ENCODE measurements around the gene OR10H4.

- TF ChIP-seq ZNF70 (CRISPR knock-in tag; IDR thresholded peaks at IDR 0.05) (no peak), ISL1 (CRISPR knock-in tag; IDR thresholded peaks at IDR 0.05) (no peak), RARB (CRISPR knock-in tag; IDR thresholded peaks at IDR 0.05) (no peak), ARNTL (CRISPR knock-in tag; IDR thresholded peaks at IDR 0.05; ENCODE audit: borderline replicate concordance, low read depth) (no peak), PATZ1 (CRISPR knock-in tag; IDR thresholded peaks at IDR 0.05; ENCODE audit: borderline replicate concordance) (no peak), ZFP3 (CRISPR knock-in tag; IDR thresholded peaks at IDR 0.05) (no peak), CSDC2 (CRISPR knock-in tag; IDR thresholded peaks at IDR 0.05) (no peak), CSRNP3 (CRISPR knock-in tag; IDR thresholded peaks at IDR 0.05) (no peak), TOX (CRISPR knock-in tag; IDR thresholded peaks at IDR 0.05; ENCODE audit: borderline replicate concordance) (no peak)
- TF ChIP-seq, protein P1, sequence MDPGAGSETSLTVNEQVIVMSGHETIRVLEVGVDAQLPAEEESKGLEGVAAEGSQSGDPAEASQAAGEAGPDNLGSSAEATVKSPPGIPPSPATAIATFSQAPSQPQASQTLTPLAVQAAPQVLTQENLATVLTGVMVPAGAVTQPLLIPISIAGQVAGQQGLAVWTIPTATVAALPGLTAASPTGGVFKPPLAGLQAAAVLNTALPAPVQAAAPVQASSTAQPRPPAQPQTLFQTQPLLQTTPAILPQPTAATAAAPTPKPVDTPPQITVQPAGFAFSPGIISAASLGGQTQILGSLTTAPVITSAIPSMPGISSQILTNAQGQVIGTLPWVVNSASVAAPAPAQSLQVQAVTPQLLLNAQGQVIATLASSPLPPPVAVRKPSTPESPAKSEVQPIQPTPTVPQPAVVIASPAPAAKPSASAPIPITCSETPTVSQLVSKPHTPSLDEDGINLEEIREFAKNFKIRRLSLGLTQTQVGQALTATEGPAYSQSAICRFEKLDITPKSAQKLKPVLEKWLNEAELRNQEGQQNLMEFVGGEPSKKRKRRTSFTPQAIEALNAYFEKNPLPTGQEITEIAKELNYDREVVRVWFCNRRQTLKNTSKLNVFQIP (CRISPR knock-in tag; IDR thresholded peaks at IDR 0.05; ENCODE audit: borderline replicate concordance, low read depth) = no peak
These were observed 11.0 kb upstream of the OR10H4 start for GRCh38 chr19:15937771-15938170.
